Omental fat pad (tissue), 4 donors: ENCODE measurements around the gene RAB6D. TPM values are rescaled to one million over a fixed set of nuclear protein-coding genes. Genes with fewer than 3 reads are reported as not detected.
"Not testable (repeated sequence)": the region's sequence is repeated elsewhere in the genome, so short reads cannot be mapped to it uniquely, and the experiment has no call there.

Experiments used
- ATAC-seq: fragments of 150-250 bp; one replicate; pipeline ENCODE4 v1.9.1; 2016; ENCODE audit warnings: mild to moderate bottlenecking, moderate library complexity; ENCODE audit not compliant: low FRiP score
- DNase-seq: peaks from one replicate; pipeline ENCODE4 v3.0.0-alpha.2; 2019; ENCODE audit warnings: low spot score
- CTCF ChIP-seq, 3 donors: fragments of 450-650 bp; IDR thresholded peaks; one replicate each; pipeline ENCODE4 v1.5.1; 2016 to 2017; ENCODE audit warnings: antibody characterized with exemption in 3 of 3, mild to moderate bottlenecking in 3 of 3, moderate library complexity in 2 of 3
- total RNA-seq, 4 donors: library from RNA; depleted of rRNA; stranded (reverse); fragments of >200 nt; gene quantifications; one replicate each; pipeline ENCODE4 v1.1.0, GENCODE V29; 2016

Gene RAB6D
- under 1 TPM in 1 of 4 donors, not detected in 3; 0.12 TPM for total RNA-seq

GRCh38 chr2:131363703-131364186 lies at the start of gene RAB6D:
RAB6D (minus strand) TSS chr2:131364168; CDS start chr2:131363720, 448 bp downstream.
- DNase-seq: not testable (repeated sequence)
- peak; percentile 51 for ATAC-seq

- TF ChIP-seq CTCF (IDR thresholded peaks at IDR 0.05): peak in 2 of 3 donors; percentile 40 to 48
- DNase-seq: no peak
- ATAC-seq: peak; percentile 57
These were observed 49.3 kb upstream of the RAB6D start for GRCh38 chr2:131413148-131413747.

- ATAC-seq: no peak
These were observed 46.2 kb upstream of the RAB6D start for GRCh38 chr2:131410173-131410572.

GRCh38 chr2:131408778-131409177 lies 44.8 kb upstream of the RAB6D start:
- DNase-seq (no peak), ATAC-seq (no peak)
- no peak for TF ChIP-seq CTCF (IDR thresholded peaks at IDR 0.05)

More at GRCh38 chr2:131410173-131410572, 46.2 kb upstream of the RAB6D start:
- DNase-seq: no peak
- TF ChIP-seq CTCF (IDR thresholded peaks at IDR 0.05): no peak

- DNase-seq (no peak), ATAC-seq (no peak)
- no peak for TF ChIP-seq CTCF (IDR thresholded peaks at IDR 0.05)
These were observed 44.2 kb upstream of the RAB6D start for GRCh38 chr2:131408207-131408606.

- TF ChIP-seq CTCF (IDR thresholded peaks at IDR 0.05): no peak
- no peak for DNase-seq
- no peak for ATAC-seq
These were observed 40.8 kb upstream of the RAB6D start for GRCh38 chr2:131404753-131405152.

GRCh38 chr2:131402320-131403039 lies 38.5 kb upstream of the RAB6D start:
- ATAC-seq (no peak), DNase-seq (no peak)
- no peak for TF ChIP-seq CTCF (IDR thresholded peaks at IDR 0.05)
